Erythroblast (primary cell): ENCODE measurements around the gene UBE2S.

ENCODE experiments used
- GATA1 ChIP-seq: IDR thresholded peaks from 2 replicates; pipeline ENCODE4 v1.6.1; 2011; ENCODE audit warnings: low read depth, mild to moderate bottlenecking, control low read depth, low read length, moderate library complexity
- POLR2A ChIP-seq: IDR thresholded peaks from 2 replicates; pipeline ENCODE4 v1.6.1; 2011; ENCODE audit warnings: mild to moderate bottlenecking, low read length

GRCh38 chr19:55442372-55442961, 34.9 kb upstream of the UBE2S start:
- TF ChIP-seq POLR2A (no peak), GATA1 (no peak)
